Astrocyte (in vitro differentiated cells and primary cell): Measurements from ENCODE around the gene SLC35G1. TPM values are rescaled to one million over a fixed set of nuclear protein-coding genes. Genes with fewer than 3 reads are reported as not detected.

Experiments
- DNase-seq: peaks from one replicate; pipeline ENCODE4 v3.0.0-alpha.2; 2010; ENCODE audit warnings: low read depth
- FAIRE-seq: peaks from 2 replicates; lab custom pipeline; 2011; peaks lifted over from hg19 to GRCh38; lab: Jason Lieb, UNC
- H2AFZ ChIP-seq: 2 replicates; pipeline ENCODE4 v1.6.0; 2012; ENCODE audit warnings: low read depth, low read length, inconsistent platforms
- H3K27ac ChIP-seq: 2 replicates; pipeline ENCODE4 v1.5.1; 2011; ENCODE audit warnings: low read depth, low read length, inconsistent platforms
- H3K27me3 ChIP-seq: 2 replicates; pipeline ENCODE4 v1.6.0; 2011; ENCODE audit warnings: low read length, inconsistent platforms; ENCODE audit not compliant: insufficient read depth
- H3K36me3 ChIP-seq: 2 replicates; pipeline ENCODE4 v1.5.1; 2011; ENCODE audit warnings: low read length, inconsistent platforms; ENCODE audit not compliant: insufficient read depth
- H3K4me1 ChIP-seq: 2 replicates; pipeline ENCODE4 v1.5.1; 2011; ENCODE audit warnings: low read length, inconsistent platforms; ENCODE audit not compliant: insufficient read depth
- H3K4me2 ChIP-seq: 2 replicates; pipeline ENCODE4 v1.6.0; 2012; ENCODE audit warnings: low read length, inconsistent platforms
- H3K4me3 ChIP-seq: 2 replicates; pipeline ENCODE4 v1.5.1; 2011; ENCODE audit warnings: low read depth, mild to moderate bottlenecking, low read length, inconsistent platforms; ENCODE audit not compliant: insufficient read depth
- H3K79me2 ChIP-seq: 2 replicates; pipeline ENCODE4 v1.6.0; 2012; ENCODE audit warnings: mild to moderate bottlenecking, low read length, inconsistent platforms; ENCODE audit not compliant: insufficient read depth
- H3K9ac ChIP-seq: 2 replicates; pipeline ENCODE4 v1.6.0; 2012; ENCODE audit warnings: mild to moderate bottlenecking, low read length, inconsistent platforms
- H3K9me3 ChIP-seq: 2 replicates; pipeline ENCODE4 v1.5.1; 2012; ENCODE audit warnings: low read depth, mild to moderate bottlenecking, low read length, inconsistent platforms; ENCODE audit not compliant: insufficient read depth
- H4K20me1 ChIP-seq: 2 replicates; pipeline ENCODE4 v1.6.0; 2012; ENCODE audit warnings: low read length, inconsistent platforms; ENCODE audit not compliant: insufficient read depth
- H3K27ac Mint-ChIP-seq: one replicate; pipeline ENCODE4 v1.8.0; 2021; ENCODE audit warnings: mild to moderate bottlenecking, mixed read lengths; ENCODE audit not compliant: unreplicated experiment
- H3K27me3 Mint-ChIP-seq: one replicate; pipeline ENCODE4 v1.8.0; 2021; ENCODE audit warnings: low read depth, mixed read lengths; ENCODE audit not compliant: unreplicated experiment
- H3K36me3 Mint-ChIP-seq: one replicate; pipeline ENCODE4 v1.8.0; 2021; ENCODE audit warnings: low read depth, mixed read lengths; ENCODE audit not compliant: unreplicated experiment
- H3K4me1 Mint-ChIP-seq: one replicate; pipeline ENCODE4 v1.8.0; 2021; ENCODE audit warnings: low read depth, mixed read lengths; ENCODE audit not compliant: unreplicated experiment
- H3K4me3 Mint-ChIP-seq: one replicate; pipeline ENCODE4 v1.8.0; 2021; ENCODE audit warnings: mild to moderate bottlenecking, moderate library complexity, mixed read lengths; ENCODE audit not compliant: unreplicated experiment
- H3K9me3 Mint-ChIP-seq: one replicate; pipeline ENCODE4 v1.8.0; 2021; ENCODE audit warnings: mild to moderate bottlenecking, mixed read lengths; ENCODE audit not compliant: unreplicated experiment
- EZH2 ChIP-seq: IDR thresholded peaks from 2 replicates; pipeline ENCODE4 v1.6.1; 2012; ENCODE audit warnings: mild to moderate bottlenecking, low read length, inconsistent platforms; ENCODE audit not compliant: insufficient read depth
- total RNA-seq: library from RNA; stranded (reverse); gene quantifications from 2 replicates; pipeline ENCODE4 v1.2.1, GENCODE V29; 2021
- TF ChIP-seq, protein P1 (sequence below): IDR thresholded peaks from 2 replicates; pipeline ENCODE4 v1.5.1; 2011; ENCODE audit warnings: low read depth, mild to moderate bottlenecking, inconsistent platforms, low read length, moderate library complexity; ENCODE audit not compliant: insufficient read depth

The SLC35G1 gene
- total RNA-seq, 1 donor from 2014 or later: 3.5 TPM

DNA sequence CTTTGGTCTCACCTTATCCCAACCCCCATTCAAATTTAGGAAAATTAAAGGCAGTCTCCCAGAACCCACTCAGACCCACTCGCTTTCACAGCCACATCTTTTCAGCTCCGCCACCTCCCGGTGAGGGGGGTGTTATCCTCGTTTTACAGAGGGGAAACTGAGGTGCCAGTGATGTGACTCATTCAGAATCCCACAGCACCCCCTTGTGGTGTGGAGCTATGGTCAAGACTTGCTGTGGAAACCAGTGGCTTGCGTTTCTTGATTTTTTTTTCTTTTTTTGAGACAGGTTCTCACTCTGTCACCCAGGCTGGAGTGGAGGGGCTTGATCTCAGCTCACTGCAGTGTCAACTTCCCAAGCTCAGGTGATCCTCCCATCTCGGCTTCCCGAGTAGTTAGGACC, 27.6 kb downstream of the SLC35G1 start:
- no peak for DNase-seq
- H3K4me3 ChIP-seq: no peak overlapping the region
- H2AFZ ChIP-seq: no peak overlapping the region
- no peaks in the 10 kb centered on the region for H3K79me2 ChIP-seq
- Mint-ChIP-seq H3K27me3 (no peaks in the 10 kb centered on the region), H3K9me3 (no peaks in the 10 kb centered on the region), H3K4me3 (no peak overlapping the region), H3K27ac (no peak overlapping the region), H3K4me1 (no peaks in the 10 kb centered on the region), H3K36me3 (no peaks in the 10 kb centered on the region)
- H3K9me3 ChIP-seq: no peaks in the 10 kb centered on the region
- no peak overlapping the region for H3K9ac ChIP-seq
- no peak overlapping the region for H3K27ac ChIP-seq
- no peak overlapping the region for H3K4me2 ChIP-seq
- H3K27me3 ChIP-seq: no peaks in the 10 kb centered on the region
- H3K4me1 ChIP-seq: no peaks in the 10 kb centered on the region
- no peak for TF ChIP-seq EZH2
- TF ChIP-seq, protein P1, sequence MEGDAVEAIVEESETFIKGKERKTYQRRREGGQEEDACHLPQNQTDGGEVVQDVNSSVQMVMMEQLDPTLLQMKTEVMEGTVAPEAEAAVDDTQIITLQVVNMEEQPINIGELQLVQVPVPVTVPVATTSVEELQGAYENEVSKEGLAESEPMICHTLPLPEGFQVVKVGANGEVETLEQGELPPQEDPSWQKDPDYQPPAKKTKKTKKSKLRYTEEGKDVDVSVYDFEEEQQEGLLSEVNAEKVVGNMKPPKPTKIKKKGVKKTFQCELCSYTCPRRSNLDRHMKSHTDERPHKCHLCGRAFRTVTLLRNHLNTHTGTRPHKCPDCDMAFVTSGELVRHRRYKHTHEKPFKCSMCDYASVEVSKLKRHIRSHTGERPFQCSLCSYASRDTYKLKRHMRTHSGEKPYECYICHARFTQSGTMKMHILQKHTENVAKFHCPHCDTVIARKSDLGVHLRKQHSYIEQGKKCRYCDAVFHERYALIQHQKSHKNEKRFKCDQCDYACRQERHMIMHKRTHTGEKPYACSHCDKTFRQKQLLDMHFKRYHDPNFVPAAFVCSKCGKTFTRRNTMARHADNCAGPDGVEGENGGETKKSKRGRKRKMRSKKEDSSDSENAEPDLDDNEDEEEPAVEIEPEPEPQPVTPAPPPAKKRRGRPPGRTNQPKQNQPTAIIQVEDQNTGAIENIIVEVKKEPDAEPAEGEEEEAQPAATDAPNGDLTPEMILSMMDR: no peak
- no peaks in the 10 kb centered on the region for H4K20me1 ChIP-seq
- FAIRE-seq: no peak
- no peaks in the 10 kb centered on the region for H3K36me3 ChIP-seq

GRCh38 chr10:93926613-93927012, 32.8 kb downstream of the SLC35G1 start:
- Histone ChIP-seq H3K79me2 (no peaks in the 10 kb centered on the region), H3K4me2 (no peak overlapping the region), H3K4me1 (no peaks in the 10 kb centered on the region), H4K20me1 (no peaks in the 10 kb centered on the region), H3K9me3 (no peaks in the 10 kb centered on the region), H2AFZ (no peak overlapping the region), H3K27me3 (no peaks in the 10 kb centered on the region), H3K27ac (no peak overlapping the region), H3K4me3 (no peak overlapping the region), H3K36me3 (no peaks in the 10 kb centered on the region), H3K9ac (no peak overlapping the region)
- H3K4me3 Mint-ChIP-seq: no peak overlapping the region
- no peaks in the 10 kb centered on the region for H3K4me1 Mint-ChIP-seq
- DNase-seq (peak; percentile 20), FAIRE-seq (no peak)
- TF ChIP-seq, protein P1: no peak
- TF ChIP-seq EZH2: no peak
- no peaks in the 10 kb centered on the region for H3K36me3 Mint-ChIP-seq
- H3K9me3 Mint-ChIP-seq: peaks cover 11% of the 10 kb centered on the region
- H3K27ac Mint-ChIP-seq: no peak overlapping the region
- peaks cover 2% of the 10 kb centered on the region for H3K27me3 Mint-ChIP-seq

- Mint-ChIP-seq H3K9me3 (peaks cover 1% of the 10 kb centered on the region), H3K4me3 (no peak overlapping the region), H3K27me3 (no peaks in the 10 kb centered on the region), H3K4me1 (no peaks in the 10 kb centered on the region), H3K27ac (no peak overlapping the region), H3K36me3 (no peaks in the 10 kb centered on the region)
- Histone ChIP-seq H3K27ac (no peak overlapping the region), H4K20me1 (no peaks in the 10 kb centered on the region), H3K79me2 (no peaks in the 10 kb centered on the region), H3K4me1 (no peaks in the 10 kb centered on the region), H3K36me3 (no peaks in the 10 kb centered on the region), H3K4me2 (no peak overlapping the region), H3K4me3 (no peak overlapping the region), H3K27me3 (peaks cover 3% of the 10 kb centered on the region), H2AFZ (no peak overlapping the region), H3K9me3 (no peaks in the 10 kb centered on the region), H3K9ac (no peak overlapping the region)
- no peak for FAIRE-seq
- TF ChIP-seq EZH2: no peak
- TF ChIP-seq, protein P1: no peak
- DNase-seq: no peak
These were observed 44.4 kb downstream of the SLC35G1 start for GRCh38 chr10:93938140-93938539.
